GM12875 (cell line): ENCODE results near the gene ZFYVE19.
A peak's percentile ranks its signal among the peaks of the same experiment; 100 is the strongest.

Experiments used
- H3K4me3 ChIP-seq: one replicate; pipeline ENCODE4 v1.5.1; 2011; ENCODE audit warnings: low read depth, low read length, control low read depth
- CTCF ChIP-seq: IDR thresholded peaks from 2 replicates; pipeline ENCODE4 v1.5.1; 2011; ENCODE audit warnings: low read depth, mild to moderate bottlenecking, control low read depth, inconsistent platforms, low read length, moderate library complexity, borderline replicate concordance; ENCODE audit not compliant: insufficient read depth

ZFYVE19 gene

GRCh38 chr15:40807028-40807887, at the start of gene ZFYVE19, which contains the start of gene DNAJC17:
Gene ZFYVE19 (plus strand): TSS chr15:40807089. CDS start chr15:40807590, 501 bp downstream.
Gene DNAJC17 (minus strand): TSS chr15:40807473. CDS start chr15:40807446, 27 bp downstream.
- H3K4me3 ChIP-seq: peak within 1 kb of the TSS; percentile 69
- 0 out of 2 replicates have a peak, but pooled peaks have one; percentile 25 for TF ChIP-seq CTCF

GRCh38 chr15:40759961-40760360, 46.9 kb upstream of the ZFYVE19 start:
- no peak overlapping the region for H3K4me3 ChIP-seq

GRCh38 chr15:40762919-40763800, 43.7 kb upstream of the ZFYVE19 start:
- H3K4me3 ChIP-seq: peak overlapping the region; percentile 91
- no peak for TF ChIP-seq CTCF

More at GRCh38 chr15:40759961-40760360, 46.9 kb upstream of the ZFYVE19 start:
- TF ChIP-seq CTCF: no peak

GRCh38 chr15:40763801-40764628, 42.9 kb upstream of the ZFYVE19 start, which contains the start of gene GCHFR:
Gene GCHFR (plus strand): TSS chr15:40764068. CDS start chr15:40764181, 113 bp downstream.
- TF ChIP-seq CTCF: peak; percentile 52
- peak within 1 kb of the TSS; percentile 91 for H3K4me3 ChIP-seq

GRCh38 chr15:40764629-40765103, 42.2 kb upstream of the ZFYVE19 start:
- TF ChIP-seq CTCF: no peak
- peak overlapping the region; percentile 91 for H3K4me3 ChIP-seq

GRCh38 chr15:40766194-40766815, 40.6 kb upstream of the ZFYVE19 start:
- no peak overlapping the region for H3K4me3 ChIP-seq
- TF ChIP-seq CTCF: no peak
